CD14-positive monocyte (primary cell): Measurements from ENCODE around the gene NUP35. TPM values are rescaled to one million over a fixed set of nuclear protein-coding genes. Genes with fewer than 3 reads are reported as not detected.

Experiments used
- DNase-seq, 3 donors: peaks; one replicate each; pipeline ENCODE4 v3.0.0-alpha.2; 2011 to 2022
- H2AFZ ChIP-seq: 2 replicates; pipeline ENCODE4 v1.6.0; 2012; ENCODE audit warnings: mild to moderate bottlenecking, low read depth, low read length, inconsistent platforms; ENCODE audit not compliant: insufficient read depth, poor library complexity, severe bottlenecking
- H3K27ac ChIP-seq, 2 donors: 1 replicate in 1 of 2; 2 replicates in 1 of 2; pipeline ENCODE4 v1.5.1; 2012 to 2013; ENCODE audit warnings: low read length in 2 of 2, control low read depth in 1 of 2, inconsistent platforms in 1 of 2, low read depth in 1 of 2, mild to moderate bottlenecking in 1 of 2
- H3K27me3 ChIP-seq, 2 donors: one replicate each; pipeline versions ENCODE4 v1.6.0 to v1.6.1; 2011 to 2013; ENCODE audit warnings: low read length in 2 of 2; ENCODE audit not compliant: control insufficient read depth in 2 of 2, insufficient read depth in 2 of 2
- H3K36me3 ChIP-seq, 2 donors: replicated peaks in 1 of 2; 1 replicate in 1 of 2; 2 replicates in 1 of 2; pipeline versions ENCODE4 v1.5.1 to v1.6.1; 2012 to 2013; ENCODE audit warnings: low read length in 2 of 2, control low read depth in 1 of 2, inconsistent platforms in 1 of 2, mild to moderate bottlenecking in 1 of 2; ENCODE audit not compliant: insufficient read depth in 2 of 2, control insufficient read depth in 1 of 2
- H3K4me1 ChIP-seq, 2 donors: 1 replicate in 1 of 2; 2 replicates in 1 of 2; pipeline versions ENCODE4 v1.5.1 to v1.6.1; 2012 to 2013; ENCODE audit warnings: low read length in 2 of 2, control low read depth in 1 of 2, inconsistent platforms in 1 of 2, mild to moderate bottlenecking in 1 of 2, moderate library complexity in 1 of 2; ENCODE audit not compliant: insufficient read depth in 2 of 2, control insufficient read depth in 1 of 2
- H3K4me2 ChIP-seq: replicated peaks from 2 replicates; pipeline ENCODE3; 2012; ENCODE audit warnings: low read length, moderate library complexity, mild to moderate bottlenecking; ENCODE audit not compliant: poor library complexity, severe bottlenecking; ENCODE audit errors: extremely low read depth
- H3K4me3 ChIP-seq, 3 experiments: fragments of 200-600 bp in 1 of 3; sonication (generic) in 1 of 3; replicated peaks in 1 of 3; 1 replicate in 2 of 3; 2 replicates in 1 of 3; pipeline ENCODE4 v1.5.1; 2011 to 2013; ENCODE audit warnings: low read length in 3 of 3, mild to moderate bottlenecking in 3 of 3, control low read depth in 2 of 3, low read depth in 2 of 3, inconsistent platforms in 1 of 3, moderate library complexity in 1 of 3
- H3K79me2 ChIP-seq: 2 replicates; pipeline ENCODE4 v1.6.0; 2012; ENCODE audit warnings: mild to moderate bottlenecking, control low read depth, inconsistent platforms, low read length, moderate library complexity; ENCODE audit not compliant: insufficient read depth
- H3K9ac ChIP-seq: 2 replicates; pipeline ENCODE4 v1.6.0; 2017; ENCODE audit warnings: low read length, mild to moderate bottlenecking; ENCODE audit not compliant: insufficient read depth, poor library complexity, severe bottlenecking
- H3K9me3 ChIP-seq, 2 donors: replicated peaks in 1 of 2; 1 replicate in 1 of 2; 2 replicates in 1 of 2; pipeline versions ENCODE4 v1.5.1 to v1.6.1; 2012 to 2013; ENCODE audit warnings: low read length in 2 of 2, control low read depth in 1 of 2; ENCODE audit not compliant: control insufficient read depth in 1 of 2, insufficient read depth in 1 of 2
- H4K20me1 ChIP-seq: 2 replicates; pipeline ENCODE4 v1.6.0; 2012; ENCODE audit warnings: mild to moderate bottlenecking, low read length, control low read depth, moderate library complexity; ENCODE audit not compliant: insufficient read depth
- H3K27ac Mint-ChIP-seq, 7 donors: one replicate each; pipeline ENCODE4 v1.8.0; 2020; ENCODE audit warnings: mild to moderate bottlenecking in 7 of 7, mixed read lengths in 7 of 7, moderate library complexity in 6 of 7, inconsistent platforms in 2 of 7
- H3K27me3 Mint-ChIP-seq, 3 donors: one replicate each; pipeline ENCODE4 v1.8.0; 2021 to 2022; ENCODE audit warnings: low read depth in 3 of 3, mild to moderate bottlenecking in 3 of 3, mixed read lengths in 3 of 3, moderate library complexity in 3 of 3, inconsistent platforms in 1 of 3
- H3K36me3 Mint-ChIP-seq, 2 donors: one replicate each; pipeline ENCODE4 v1.8.0; 2020; ENCODE audit warnings: mixed read lengths in 2 of 2, inconsistent platforms in 1 of 2, mild to moderate bottlenecking in 1 of 2
- H3K4me1 Mint-ChIP-seq: one replicate; pipeline ENCODE4 v1.8.0; 2020; ENCODE audit warnings: mild to moderate bottlenecking, mixed read lengths
- H3K4me3 Mint-ChIP-seq, 2 donors: one replicate each; pipeline ENCODE4 v1.8.0; 2020; ENCODE audit warnings: mild to moderate bottlenecking in 2 of 2, mixed read lengths in 2 of 2, moderate library complexity in 1 of 2
- H3K9me3 Mint-ChIP-seq, 7 donors: one replicate each; pipeline ENCODE4 v1.8.0; 2020 to 2022; ENCODE audit warnings: mixed read lengths in 7 of 7, mild to moderate bottlenecking in 6 of 7, moderate library complexity in 6 of 7, inconsistent platforms in 2 of 7
- WGBS: methylation state at CpG from one replicate; pipeline ENCODE4 v1.1.5; 2013; ENCODE audit warnings: missing lambda C conversion rate; ENCODE audit not compliant: insufficient coverage; 5-methylcytosine and 5-hydroxymethylcytosine counted together
- intact Hi-C, 2 donors: fragments of 100-400 bp; cut with micrococcal nuclease; formaldehyde crosslinking; loops; one replicate each; pipeline versions ENCODE4 v1.15.0 to v1.15.1; 2023
- polyA minus RNA-seq: library from RNA; depleted of rRNA, polyadenylated mRNA; stranded (reverse); fragments of >200 nt; gene quantifications from 2 replicates; pipeline ENCODE4 v1.2.3, GENCODE V29; 2012
- polyA plus RNA-seq, 3 donors: library from polyadenylated mRNA; depleted of rRNA in 1 of 3; unstranded in 2 of 3; stranded (reverse) in 1 of 3; fragments of 300-500 nt in 2 of 3; fragments of >200 nt in 1 of 3; fragmentation: Illumina TruSeq in 2 of 3; gene quantifications; 1 replicate in 2 of 3; 2 replicates in 1 of 3; pipeline ENCODE4 v1.2.3, GENCODE V29; 2012 to 2021
- total RNA-seq, 12 experiments: library from RNA in 1 of 12; stranded (reverse) in 1 of 12; fragments of 120-200 nt in 1 of 12; gene quantifications; one replicate each; pipeline ENCODE4 v1.2.4 and lab custom pipeline; 2013 to 2026; ENCODE audit warnings: mixed read lengths in 6 of 12, inconsistent platforms in 1 of 12
- TF ChIP-seq, protein P1 (sequence below): fragments of 200-600 bp; IDR thresholded peaks from one replicate; pipeline ENCODE4 v1.8.0; 2022; ENCODE audit warnings: antibody characterized with exemption, mild to moderate bottlenecking

The NUP35 gene, protein sequence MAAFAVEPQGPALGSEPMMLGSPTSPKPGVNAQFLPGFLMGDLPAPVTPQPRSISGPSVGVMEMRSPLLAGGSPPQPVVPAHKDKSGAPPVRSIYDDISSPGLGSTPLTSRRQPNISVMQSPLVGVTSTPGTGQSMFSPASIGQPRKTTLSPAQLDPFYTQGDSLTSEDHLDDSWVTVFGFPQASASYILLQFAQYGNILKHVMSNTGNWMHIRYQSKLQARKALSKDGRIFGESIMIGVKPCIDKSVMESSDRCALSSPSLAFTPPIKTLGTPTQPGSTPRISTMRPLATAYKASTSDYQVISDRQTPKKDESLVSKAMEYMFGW
- 11.5 TPM for total RNA-seq (2013)
- polyA plus RNA-seq (1 to 10 TPM; 1.5 to 4.7 (median 2.0) TPM), polyA minus RNA-seq (3.9 and 4.9 TPM in 2 replicates), total RNA-seq (lab: John Stamatoyannopoulos, UW) (3.2 to 7.0 (median 4.6) reads per million in 11 experiments)

DNA sequence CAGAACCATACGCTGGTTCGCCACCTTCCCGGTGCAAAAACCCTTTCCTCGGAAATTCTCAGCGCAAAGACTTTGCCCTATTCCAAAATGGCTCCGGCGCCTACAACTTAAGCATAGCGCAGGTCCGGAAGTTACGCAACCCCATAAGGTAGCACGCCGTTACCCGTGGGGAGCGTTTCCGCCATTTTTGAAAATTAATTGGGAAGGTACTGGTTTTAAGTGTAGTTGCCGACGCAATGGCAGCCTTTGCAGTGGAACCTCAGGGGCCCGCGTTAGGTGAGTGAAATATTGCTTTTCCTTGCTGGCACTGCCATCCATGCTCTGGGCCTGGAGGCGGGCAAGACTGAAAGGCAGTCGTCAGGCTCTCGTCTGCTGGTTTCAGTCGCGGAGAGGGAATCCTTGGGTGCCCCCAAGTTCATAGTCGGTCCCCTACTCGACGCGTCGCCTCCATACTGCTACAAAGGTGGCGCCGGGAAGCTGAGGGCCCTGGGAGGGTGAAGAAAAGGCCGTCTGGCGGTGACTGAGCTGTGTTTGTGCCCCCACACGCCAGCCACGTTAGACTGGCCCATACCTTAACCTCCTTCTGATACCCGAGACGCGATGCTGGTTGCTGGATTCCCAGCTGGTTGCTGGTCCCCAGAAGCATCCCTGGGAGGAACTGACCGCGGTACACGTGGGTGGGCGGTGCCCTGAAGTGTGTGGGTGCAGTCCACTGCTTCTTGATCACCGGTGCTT, at the start of gene NUP35:
NUP35 (plus strand) TSS at position 222 of the 735 bp plus-strand sequence; CDS start at position 237, 15 bp downstream.
- Histone ChIP-seq H4K20me1 (no peaks in the 10 kb centered on the region), H3K79me2 (peaks cover 49% of the 10 kb centered on the region), H3K4me2 (peak within 1 kb of the TSS; percentile 90), H3K4me3 (peak within 1 kb of the TSS; percentile 77 to 96 (median 85)), H2AFZ (peak within 1 kb of the TSS; percentile 89), H3K9me3 (no peaks in the 10 kb centered on the region), H3K36me3 (peaks cover 6 to 11% of the 10 kb centered on the region in 2 donors), H3K9ac (peak within 1 kb of the TSS; percentile 58), H3K4me1 (peaks cover 13 to 27% of the 10 kb centered on the region in 2 donors), H3K27me3 (peaks cover 0 to 4% of the 10 kb centered on the region in 2 donors), H3K27ac (peak within 1 kb of the TSS; percentile 61 to 69)
- Mint-ChIP-seq H3K9me3 (peaks cover 0 to 3% (median 0%) of the 10 kb centered on the region in 7 donors), H3K4me1 (peaks cover 21% of the 10 kb centered on the region), H3K36me3 (peaks cover 4 to 6% of the 10 kb centered on the region in 2 donors), H3K27me3 (peaks cover 3 to 28% (median 6%) of the 10 kb centered on the region in 3 donors), H3K27ac (peak within 1 kb of the TSS; percentile 78 to 92 (median 89)), H3K4me3 (peak within 1 kb of the TSS; percentile 91 to 93)
- peak; percentile 73 to 88 (median 84) for DNase-seq
- TF ChIP-seq, protein P1, sequence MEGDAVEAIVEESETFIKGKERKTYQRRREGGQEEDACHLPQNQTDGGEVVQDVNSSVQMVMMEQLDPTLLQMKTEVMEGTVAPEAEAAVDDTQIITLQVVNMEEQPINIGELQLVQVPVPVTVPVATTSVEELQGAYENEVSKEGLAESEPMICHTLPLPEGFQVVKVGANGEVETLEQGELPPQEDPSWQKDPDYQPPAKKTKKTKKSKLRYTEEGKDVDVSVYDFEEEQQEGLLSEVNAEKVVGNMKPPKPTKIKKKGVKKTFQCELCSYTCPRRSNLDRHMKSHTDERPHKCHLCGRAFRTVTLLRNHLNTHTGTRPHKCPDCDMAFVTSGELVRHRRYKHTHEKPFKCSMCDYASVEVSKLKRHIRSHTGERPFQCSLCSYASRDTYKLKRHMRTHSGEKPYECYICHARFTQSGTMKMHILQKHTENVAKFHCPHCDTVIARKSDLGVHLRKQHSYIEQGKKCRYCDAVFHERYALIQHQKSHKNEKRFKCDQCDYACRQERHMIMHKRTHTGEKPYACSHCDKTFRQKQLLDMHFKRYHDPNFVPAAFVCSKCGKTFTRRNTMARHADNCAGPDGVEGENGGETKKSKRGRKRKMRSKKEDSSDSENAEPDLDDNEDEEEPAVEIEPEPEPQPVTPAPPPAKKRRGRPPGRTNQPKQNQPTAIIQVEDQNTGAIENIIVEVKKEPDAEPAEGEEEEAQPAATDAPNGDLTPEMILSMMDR, result no peak
- WGBS, result under 1% methylated on average over 27 of the region's 43 CpGs
- intact Hi-C loops, result no loop called here

DNA sequence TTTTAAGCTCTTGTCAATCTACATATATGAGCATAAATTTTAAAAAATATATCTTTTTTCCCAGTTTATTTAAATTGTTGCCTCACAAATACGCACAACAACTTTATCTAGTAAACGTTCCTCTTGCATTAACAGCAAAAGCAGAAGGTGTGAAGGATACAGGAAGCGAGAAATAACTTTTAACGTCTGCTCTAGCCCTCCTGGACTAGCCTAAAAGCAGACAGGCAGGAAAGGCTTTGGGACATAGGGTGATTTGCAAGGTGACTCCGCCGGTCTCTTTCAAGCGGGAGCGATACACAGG, 46.1 kb upstream of the NUP35 start:
- Histone ChIP-seq H3K4me3 (peak overlapping the region; percentile 70 to 97 (median 96)), H3K9ac (peak overlapping the region; percentile 57), H3K36me3 (no peaks in the 10 kb centered on the region), H3K27me3 (peaks cover 26 to 28% of the 10 kb centered on the region in 2 donors), H3K4me1 (peaks cover 8 to 17% of the 10 kb centered on the region in 2 donors), H4K20me1 (no peaks in the 10 kb centered on the region), H3K79me2 (no peaks in the 10 kb centered on the region), H3K4me2 (peak overlapping the region; percentile 88), H3K9me3 (no peaks in the 10 kb centered on the region), H2AFZ (peak overlapping the region; percentile 96), H3K27ac (no peak overlapping the region)
- H3K27me3 Mint-ChIP-seq, result peaks cover 5 to 22% (median 22%) of the 10 kb centered on the region in 3 donors
- peaks cover 0 to under 1% (median 0%) of the 10 kb centered on the region in 7 donors for H3K9me3 Mint-ChIP-seq
- peak; percentile 2 to 32 (median 19) for DNase-seq
- TF ChIP-seq, protein P1, result no peak
- WGBS, result 0% methylated on average over 3 of the region's 8 CpGs
- peaks cover 15% of the 10 kb centered on the region for H3K4me1 Mint-ChIP-seq
- intact Hi-C loops, result no loop called here
- peak overlapping the region in 3 of 7 donors; percentile 20 to 77 (median 32) for H3K27ac Mint-ChIP-seq
- peak overlapping the region; percentile 96 to 98 for H3K4me3 Mint-ChIP-seq
- no peaks in the 10 kb centered on the region for H3K36me3 Mint-ChIP-seq
